SK-N-MC (cell line): ENCODE results near the gene TLE2.

Experiments used
- EZH2 ChIP-seq: fragments of 200-600 bp; sonication (generic); IDR thresholded peaks from one replicate; pipeline ENCODE4 v1.6.1; 2017; ENCODE audit warnings: antibody characterized with exemption
- POLR2AphosphoS5 ChIP-seq: IDR thresholded peaks from 2 replicates; pipeline ENCODE4 v1.6.1; 2012; ENCODE audit warnings: mild to moderate bottlenecking, low read depth, low read length, borderline replicate concordance

GRCh38 chr19:3062165-3063105 is 33.4 kb upstream of the TLE2 start, which contains the start of gene TLE5:
- TF ChIP-seq POLR2AphosphoS5 (no peak), EZH2 (no peak)
